Mammary epithelial cell (primary cell): ENCODE results near the gene SKA2.

Experiments
- EZH2 ChIP-seq: IDR thresholded peaks from 2 replicates; pipeline ENCODE4 v1.6.1; 2012; ENCODE audit warnings: low read length, inconsistent platforms, borderline replicate concordance
- TF ChIP-seq, protein P1 (sequence below), 2 donors: IDR thresholded peaks in 1 of 2; conservative IDR thresholded peaks in 1 of 2; 2 replicates each; pipeline ENCODE4 v1.5.1; 2011 to 2012; ENCODE audit warnings: inconsistent platforms in 2 of 2, low read length in 2 of 2, mild to moderate bottlenecking in 2 of 2, control low read depth in 1 of 2, low read depth in 1 of 2; ENCODE audit not compliant: insufficient read depth in 1 of 2; ENCODE audit errors: extremely low read depth in 1 of 2

DNA sequence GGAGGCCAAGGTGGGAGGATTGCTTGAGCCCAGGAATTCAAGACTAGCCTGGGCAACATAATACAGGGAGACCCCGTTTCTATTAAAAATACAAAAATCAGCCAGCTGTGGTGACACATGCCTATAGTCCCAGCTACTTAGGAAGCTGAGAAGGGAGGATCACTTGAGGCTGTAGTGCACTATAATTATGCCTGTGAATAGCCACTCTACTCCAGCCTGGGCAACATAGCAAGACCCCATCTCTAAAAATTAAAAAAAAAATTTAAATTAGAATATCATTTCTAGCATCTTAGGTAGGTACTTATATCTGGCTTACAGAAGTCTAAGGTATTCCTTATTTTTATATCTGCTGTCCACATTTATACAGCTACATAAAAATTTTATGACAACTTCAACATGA lies 47.3 kb upstream of the SKA2 start:
- TF ChIP-seq, protein P1, sequence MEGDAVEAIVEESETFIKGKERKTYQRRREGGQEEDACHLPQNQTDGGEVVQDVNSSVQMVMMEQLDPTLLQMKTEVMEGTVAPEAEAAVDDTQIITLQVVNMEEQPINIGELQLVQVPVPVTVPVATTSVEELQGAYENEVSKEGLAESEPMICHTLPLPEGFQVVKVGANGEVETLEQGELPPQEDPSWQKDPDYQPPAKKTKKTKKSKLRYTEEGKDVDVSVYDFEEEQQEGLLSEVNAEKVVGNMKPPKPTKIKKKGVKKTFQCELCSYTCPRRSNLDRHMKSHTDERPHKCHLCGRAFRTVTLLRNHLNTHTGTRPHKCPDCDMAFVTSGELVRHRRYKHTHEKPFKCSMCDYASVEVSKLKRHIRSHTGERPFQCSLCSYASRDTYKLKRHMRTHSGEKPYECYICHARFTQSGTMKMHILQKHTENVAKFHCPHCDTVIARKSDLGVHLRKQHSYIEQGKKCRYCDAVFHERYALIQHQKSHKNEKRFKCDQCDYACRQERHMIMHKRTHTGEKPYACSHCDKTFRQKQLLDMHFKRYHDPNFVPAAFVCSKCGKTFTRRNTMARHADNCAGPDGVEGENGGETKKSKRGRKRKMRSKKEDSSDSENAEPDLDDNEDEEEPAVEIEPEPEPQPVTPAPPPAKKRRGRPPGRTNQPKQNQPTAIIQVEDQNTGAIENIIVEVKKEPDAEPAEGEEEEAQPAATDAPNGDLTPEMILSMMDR (conservative IDR thresholded peaks at IDR 0.05 in 1 of 2, IDR thresholded peaks at IDR 0.05 in 1 of 2; ENCODE audit: extremely low read depth in 1 of 2, insufficient read depth in 1 of 2, low read depth in 1 of 2, low read length in 2 of 2): no peak
- TF ChIP-seq EZH2: no peak
